ENCODE results near the gene PDE8A.
"Not testable (repeated sequence)": the region's sequence is repeated elsewhere in the genome, so short reads cannot be mapped to it uniquely, and the experiment has no call there.

Gene PDE8A

GRCh38 chr15:85139391-85139790 is 157.7 kb downstream of the PDE8A start:
- no peak for DNase-seq

- no peak for DNase-seq
These were observed 160.1 kb downstream of the PDE8A start for GRCh38 chr15:85141726-85142125.

DNA sequence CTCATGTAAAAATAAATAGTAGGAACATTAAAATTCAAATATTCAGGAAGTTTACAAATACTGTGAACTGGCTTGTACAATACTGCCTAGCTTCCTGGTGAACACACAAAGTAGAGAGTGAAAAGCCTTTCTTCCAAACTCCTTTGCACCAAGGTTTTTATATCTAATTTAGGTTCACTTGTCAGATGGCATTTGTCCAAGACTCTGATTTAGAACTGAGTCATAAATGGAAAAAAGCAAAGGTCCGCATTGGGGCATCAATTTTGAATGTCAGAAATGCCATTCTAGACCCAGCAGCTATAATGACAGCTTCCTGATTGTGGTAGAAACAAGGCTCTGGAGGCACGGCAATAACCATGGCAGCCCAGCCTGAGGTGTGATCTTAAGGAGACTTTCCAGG is 160.7 kb downstream of the PDE8A start:
- DNase-seq: no peak

- no peak for DNase-seq
These were observed 167.9 kb downstream of the PDE8A start for GRCh38 chr15:85149465-85150129.

GRCh38 chr15:85150130-85150480 is 168.4 kb downstream of the PDE8A start:
- DNase-seq: no peak

DNA sequence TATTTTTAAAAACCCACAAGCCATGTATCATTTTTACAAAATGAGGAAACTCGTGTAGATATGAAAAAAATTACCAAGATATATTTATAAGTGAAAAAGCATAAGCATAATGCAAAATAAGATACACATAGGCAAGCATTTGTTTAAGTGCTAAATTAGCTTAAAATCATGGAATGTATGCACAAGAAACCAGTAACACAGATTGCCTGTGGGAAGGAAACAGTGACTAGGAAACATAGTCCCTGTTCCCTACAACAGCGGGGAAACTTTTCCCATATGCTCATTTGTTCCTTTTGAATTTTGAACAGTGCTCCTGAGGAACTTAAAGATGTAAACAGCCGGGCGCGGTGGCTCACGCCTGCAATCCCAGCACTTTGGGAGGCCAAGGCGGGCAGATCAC is 169.5 kb downstream of the PDE8A start:
- DNase-seq: no peak

GRCh38 chr15:85151861-85152260 is 170.2 kb downstream of the PDE8A start:
- DNase-seq: no peak

- no peak for DNase-seq
These were observed 172.4 kb downstream of the PDE8A start for GRCh38 chr15:85154061-85154460.

DNA sequence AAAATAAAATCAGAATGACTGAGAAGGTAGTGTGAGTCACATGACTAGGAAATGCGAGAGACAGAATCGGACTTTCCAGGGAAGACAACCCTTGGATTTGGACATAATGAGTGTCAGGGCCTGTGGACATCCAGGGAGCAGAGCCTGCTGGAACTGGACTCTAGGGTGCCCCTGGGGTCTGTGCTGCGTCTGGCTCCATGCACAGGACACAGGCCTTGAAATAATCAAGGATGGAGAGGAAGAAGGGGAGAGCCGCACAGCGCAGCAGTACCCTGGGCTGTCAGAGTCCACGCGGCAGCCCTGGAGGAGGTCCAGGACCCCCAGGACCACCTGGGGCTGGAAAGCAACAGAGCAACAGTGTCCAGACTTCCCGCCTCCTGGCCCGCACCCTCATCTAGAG is 173.7 kb downstream of the PDE8A start:
- DNase-seq: no peak

DNA sequence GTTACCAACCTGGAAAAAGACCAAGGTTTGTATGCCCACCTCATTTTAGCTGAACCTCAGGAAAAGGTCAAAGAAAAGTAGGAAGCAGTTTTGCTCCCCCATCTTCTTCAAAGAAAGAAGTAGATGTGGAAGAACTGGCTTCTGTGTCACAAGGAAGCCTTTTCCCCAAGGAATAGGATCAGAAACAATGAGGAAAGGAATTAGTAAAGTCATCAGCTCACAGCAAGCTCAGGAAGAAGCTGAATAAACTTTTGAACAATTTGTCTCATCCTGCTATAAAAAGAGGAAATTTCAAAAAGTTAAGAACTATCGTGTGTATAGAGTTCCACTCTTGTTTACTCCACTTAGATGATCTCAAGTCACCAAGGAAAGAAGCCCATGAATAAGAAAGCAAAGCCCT is 174.2 kb downstream of the PDE8A start:
- no peak for DNase-seq

- no peak for DNase-seq
These were observed 175.7 kb downstream of the PDE8A start for GRCh38 chr15:85157344-85157743.

DNA sequence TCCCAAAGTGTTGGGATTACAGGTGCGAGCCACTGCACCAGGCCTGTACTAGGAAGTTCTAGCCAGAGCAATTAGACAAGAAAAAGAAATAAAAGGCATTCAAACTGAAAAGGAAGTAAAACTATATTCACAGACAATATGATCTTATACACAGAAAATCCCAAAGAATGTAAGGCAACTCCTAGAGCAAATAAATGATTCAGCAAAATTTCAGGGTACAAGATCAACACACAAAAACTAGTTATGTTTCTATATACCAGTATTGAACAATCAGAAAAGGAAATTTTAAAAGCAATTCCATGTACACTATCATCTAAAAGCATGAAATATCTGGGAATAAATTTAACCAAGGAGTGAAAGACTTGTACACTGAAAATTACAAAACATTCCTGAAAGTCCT is 180.6 kb downstream of the PDE8A start:
- no peak for DNase-seq

DNA sequence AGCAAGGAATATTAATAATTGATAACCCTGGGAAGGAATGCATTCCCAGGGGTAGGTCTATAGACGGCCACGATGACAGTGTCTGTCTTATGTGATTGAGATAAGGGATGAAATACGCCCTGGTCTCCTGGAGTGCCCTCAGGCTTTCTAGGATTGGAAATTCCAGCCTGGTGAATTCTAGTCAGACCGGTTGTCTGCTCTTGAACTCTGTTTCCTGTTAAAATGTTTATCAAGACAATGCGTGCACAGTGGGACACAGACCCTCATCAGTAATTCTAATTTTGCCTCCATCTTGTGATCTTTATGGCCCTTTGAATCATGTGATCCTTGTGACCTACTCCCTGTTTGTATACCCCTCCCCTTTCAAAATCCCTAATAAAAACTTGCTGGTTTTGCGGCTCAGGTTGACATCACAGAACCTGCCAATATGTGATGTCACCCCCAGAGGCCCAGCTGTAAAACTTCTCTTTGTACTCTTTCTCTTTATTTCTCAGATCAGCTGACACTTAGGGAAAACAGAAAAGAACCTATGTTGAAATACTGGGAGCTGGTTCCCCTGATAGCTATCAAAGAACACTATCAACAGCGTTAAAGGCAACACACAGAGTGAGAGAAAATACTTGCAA is 183.3 kb downstream of the PDE8A start:
- DNase-seq: no peak

DNA sequence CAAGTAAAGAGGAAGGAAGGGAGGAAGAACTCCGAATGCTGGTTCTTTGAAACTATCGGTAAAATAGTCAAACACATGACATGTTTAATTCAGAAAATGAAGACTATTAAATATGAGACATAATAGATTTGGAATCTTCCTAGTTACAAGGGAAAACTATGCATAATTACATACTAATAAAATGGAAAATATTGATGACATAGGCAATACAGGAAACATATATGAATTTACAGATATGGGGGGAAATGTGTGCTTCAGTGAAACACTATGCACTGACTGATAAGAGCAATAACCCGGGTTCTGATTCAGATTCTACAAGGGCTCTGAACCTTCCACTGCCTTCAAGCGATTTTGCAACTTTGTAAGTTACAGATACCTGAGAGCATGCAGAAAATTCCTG is 185.9 kb downstream of the PDE8A start:
- no peak for DNase-seq

DNA sequence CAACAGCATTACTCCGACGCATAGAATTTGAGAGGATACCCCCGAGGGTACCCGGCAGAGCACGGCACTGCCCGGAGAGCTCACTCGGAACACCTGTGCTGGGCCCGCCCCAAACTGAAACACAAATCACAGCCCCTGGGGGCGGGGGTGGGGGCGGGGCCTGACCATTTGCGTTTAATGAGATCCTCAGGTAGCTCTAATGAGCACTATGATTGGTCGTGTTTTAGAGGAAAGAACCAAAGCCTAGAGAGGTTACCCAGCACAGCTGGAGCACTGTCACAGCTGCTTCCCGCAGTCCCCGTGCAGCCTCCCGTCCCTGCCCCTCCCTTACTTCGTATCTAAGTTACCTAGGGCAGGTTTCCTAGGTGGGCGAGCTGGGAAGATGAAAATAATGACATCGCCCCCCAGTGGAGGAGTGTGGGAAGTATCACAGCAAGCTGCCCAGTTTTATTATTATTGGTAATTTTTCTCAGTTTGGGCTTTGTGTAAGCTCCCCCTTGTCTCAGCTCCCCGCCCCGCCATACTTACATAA is 187.1 kb downstream of the PDE8A start:
- DNase-seq: peak; percentile 30 to 33

DNA sequence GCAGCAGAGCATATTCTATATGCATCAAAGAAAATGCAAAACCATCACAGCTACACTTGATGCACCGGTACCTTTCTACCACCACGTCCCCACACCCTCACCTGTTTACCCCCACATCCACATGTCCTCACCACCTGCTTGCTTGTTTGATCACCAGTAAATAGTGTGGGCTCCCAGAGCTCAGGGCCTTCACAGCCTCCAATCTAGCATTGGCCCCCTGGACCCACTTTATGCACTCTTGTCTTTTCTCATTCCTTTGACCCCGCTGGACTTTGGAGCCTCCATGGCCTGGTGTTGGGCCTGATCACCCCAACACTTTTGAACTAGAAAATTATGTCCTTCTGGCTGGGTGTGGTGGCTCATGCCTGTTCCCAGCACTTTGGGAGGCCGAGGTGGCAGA is 190.1 kb downstream of the PDE8A start:
- no peak for DNase-seq

DNA sequence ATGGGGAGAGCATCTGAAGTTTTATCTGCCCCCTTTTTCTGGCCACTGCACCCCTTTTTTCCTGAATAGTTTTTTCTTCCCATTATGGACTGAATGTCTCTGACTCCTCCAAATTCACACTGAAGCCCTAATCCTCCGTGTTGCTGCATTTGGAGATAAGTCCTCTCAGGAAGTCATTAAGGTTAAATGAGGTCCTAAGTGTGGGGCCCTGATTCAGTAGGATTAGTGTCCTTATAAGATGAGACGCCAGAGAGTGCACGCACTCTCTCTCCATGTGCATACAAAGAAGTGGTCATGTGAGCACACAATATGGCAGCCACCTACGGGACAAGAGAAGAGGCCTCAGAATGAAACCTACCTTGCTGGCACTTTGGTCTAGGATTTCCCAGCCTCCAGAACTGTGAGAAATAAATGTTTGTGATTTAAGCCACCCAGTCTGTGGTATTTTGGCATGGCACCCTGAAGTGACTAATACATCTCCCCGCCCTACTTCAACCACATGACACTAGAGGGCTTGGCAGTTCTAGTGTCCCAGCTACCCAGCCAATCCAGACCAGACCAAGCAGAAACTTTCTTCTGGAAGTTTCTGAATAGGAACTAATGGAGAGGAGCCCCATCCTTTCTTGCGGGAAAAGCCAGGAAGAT is 191.3 kb downstream of the PDE8A start:
- no peak for DNase-seq

- not testable (repeated sequence) for DNase-seq
These were observed 192.0 kb downstream of the PDE8A start for GRCh38 chr15:85173630-85174029.

DNA sequence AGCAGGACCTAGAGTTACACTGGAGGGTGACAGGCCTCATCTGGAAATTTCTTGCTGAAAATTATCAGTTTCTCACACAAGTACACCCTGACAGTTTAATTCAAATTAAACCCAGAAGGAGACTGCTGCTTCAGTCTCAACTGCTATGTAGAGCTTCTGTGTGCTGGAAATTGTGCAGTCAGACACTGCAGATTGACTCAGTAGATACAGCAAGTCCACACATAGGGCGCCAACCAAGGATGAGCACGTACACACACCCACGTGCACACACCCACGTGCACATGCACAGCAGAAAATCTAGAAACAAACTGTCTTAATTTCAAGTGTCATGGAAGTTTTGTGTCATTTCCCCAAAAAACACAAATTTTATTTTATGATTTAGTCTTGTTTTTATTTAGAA is 192.9 kb downstream of the PDE8A start:
- DNase-seq: no peak

GRCh38 chr15:85177042-85177515 is 195.4 kb downstream of the PDE8A start:
- peak; percentile 42 to 52 for DNase-seq

- DNase-seq: no peak
These were observed 196.7 kb downstream of the PDE8A start for GRCh38 chr15:85178308-85178707.

GRCh38 chr15:85179700-85180099 is 198.0 kb downstream of the PDE8A start:
- DNase-seq: no peak

GRCh38 chr15:85185350-85185749 is 203.7 kb downstream of the PDE8A start:
- not testable (repeated sequence) for DNase-seq

- DNase-seq: not testable (repeated sequence)
These were observed 206.5 kb downstream of the PDE8A start for GRCh38 chr15:85188171-85188577.
